ENCODE data around the gene NR4A2.

DNA sequence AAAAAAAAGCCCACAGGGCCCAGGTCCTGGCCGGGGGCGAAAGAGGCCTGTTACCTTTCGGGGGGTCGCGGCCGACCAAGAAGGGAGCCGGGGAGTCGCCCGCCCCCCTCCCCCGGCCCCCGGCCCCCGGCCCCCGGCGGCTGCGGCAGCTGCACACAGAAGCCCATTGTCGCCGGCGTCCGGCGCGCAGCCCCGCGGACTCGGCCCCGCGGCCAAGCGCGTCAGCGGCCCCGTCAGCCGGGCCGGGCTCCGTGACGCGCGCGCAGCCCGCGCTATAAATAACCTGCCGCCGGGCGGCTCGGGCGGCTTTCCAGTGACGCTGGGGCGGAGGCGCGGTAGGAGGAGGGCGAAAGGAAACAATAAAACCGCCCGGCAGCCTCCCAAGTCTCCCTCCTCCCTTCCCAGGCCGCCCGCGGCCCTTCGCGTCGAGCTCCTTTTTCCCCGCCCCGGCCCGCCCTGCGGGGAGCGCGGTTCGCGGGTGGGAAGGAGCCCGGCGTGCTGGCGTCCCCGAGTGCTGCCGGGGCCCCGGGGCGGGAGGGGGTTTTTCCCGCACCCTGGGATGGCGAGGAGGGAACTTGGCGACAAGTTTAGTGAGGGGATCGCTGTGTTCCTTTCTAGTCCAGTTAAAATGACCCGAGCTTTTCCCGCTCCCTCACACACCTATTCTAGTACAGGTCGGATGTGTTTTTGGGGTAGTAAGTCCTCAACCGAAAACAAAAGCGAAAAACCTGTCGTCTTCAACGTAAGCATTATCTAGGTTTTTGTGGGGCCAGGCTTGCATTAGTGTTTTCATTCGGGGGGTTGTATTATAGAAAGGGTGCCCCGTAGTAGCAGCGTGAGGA is 10.0 kb upstream of the NR4A2 start:
- TF ChIP-seq POLR2AphosphoS5 (IDR thresholded peaks at IDR 0.05; ENCODE audit: low read depth, low read length) (no peak), POLR2A (IDR thresholded peaks at IDR 0.05; ENCODE audit: low read depth, low read length) (peak; percentile 61; the same call in 1 of the 2 replicates)
